A375 (cell line): Measurements from ENCODE around the gene AGRP. TPM values are rescaled to one million over a fixed set of nuclear protein-coding genes. Genes with fewer than 3 reads are reported as not detected.

Experiments used
- total RNA-seq: library from RNA; depleted of rRNA; stranded (reverse); fragments of >200 nt; shearing (Covaris generic); gene quantifications from 2 replicates; pipeline ENCODE4 v1.2.3, GENCODE V29; 2014; rRNA removed

Gene AGRP, protein sequence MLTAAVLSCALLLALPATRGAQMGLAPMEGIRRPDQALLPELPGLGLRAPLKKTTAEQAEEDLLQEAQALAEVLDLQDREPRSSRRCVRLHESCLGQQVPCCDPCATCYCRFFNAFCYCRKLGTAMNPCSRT
- total RNA-seq: not detected in 2 replicates

DNA sequence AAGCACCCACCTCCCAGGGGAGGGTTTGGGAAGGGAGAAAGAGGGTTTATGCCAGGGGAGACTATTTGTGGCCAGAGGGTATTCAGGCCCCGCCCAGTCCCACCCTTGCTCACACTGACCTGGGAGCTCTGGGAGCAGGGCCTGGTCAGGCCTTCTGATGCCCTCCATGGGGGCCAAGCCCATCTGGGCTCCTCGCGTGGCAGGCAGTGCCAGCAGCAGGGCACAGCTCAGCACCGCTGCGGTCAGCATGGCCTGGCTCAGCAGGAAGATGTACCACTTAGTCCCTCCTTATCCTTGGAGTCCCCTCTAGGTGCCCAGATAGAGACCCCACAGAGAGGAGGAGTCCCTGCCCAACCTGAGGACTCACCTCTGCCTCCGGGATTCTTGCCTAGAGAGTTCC is at the start of gene AGRP:
TSS of gene AGRP (minus strand) at position 398 of the 400 bp plus-strand sequence. CDS start at position 249, 149 bp downstream.

DNA sequence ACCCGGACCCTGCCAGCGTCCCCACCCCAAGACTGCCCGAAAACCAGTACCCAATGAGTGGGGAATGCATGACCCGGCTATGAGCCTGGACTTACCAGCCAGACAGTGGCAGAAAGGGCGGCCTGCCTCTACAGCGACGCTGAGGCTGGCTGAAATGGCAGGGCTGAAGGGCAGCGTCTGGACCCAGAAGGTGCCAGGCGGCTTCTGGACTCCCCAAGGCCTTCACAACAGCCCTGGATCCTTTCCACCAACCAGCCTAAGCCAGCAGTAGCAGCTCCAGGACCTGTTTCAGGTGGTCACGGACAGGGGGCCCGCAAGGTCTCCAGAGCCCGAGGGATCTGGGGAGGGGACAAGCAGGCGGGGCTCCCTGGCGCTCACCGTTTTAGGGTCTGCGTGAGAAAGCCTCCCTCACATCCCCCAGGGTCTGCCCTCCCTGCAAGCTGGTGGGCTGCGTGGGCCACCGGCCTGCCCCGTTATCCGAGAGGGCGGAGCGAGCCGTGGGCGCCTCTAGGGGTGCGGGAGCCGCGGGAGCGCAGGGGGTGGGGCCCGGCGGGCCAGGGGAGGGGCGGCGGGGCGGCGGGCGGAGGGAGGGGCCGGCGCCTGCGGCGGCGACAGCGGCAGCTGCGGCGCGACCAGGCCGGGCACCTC is 45.0 kb upstream of the AGRP start, which contains the start of gene RIPOR1:
TSS of gene RIPOR1 (plus strand) at position 608 of the 648 bp plus-strand sequence. CDS start 9,618 bp downstream, outside the sequence.

DNA sequence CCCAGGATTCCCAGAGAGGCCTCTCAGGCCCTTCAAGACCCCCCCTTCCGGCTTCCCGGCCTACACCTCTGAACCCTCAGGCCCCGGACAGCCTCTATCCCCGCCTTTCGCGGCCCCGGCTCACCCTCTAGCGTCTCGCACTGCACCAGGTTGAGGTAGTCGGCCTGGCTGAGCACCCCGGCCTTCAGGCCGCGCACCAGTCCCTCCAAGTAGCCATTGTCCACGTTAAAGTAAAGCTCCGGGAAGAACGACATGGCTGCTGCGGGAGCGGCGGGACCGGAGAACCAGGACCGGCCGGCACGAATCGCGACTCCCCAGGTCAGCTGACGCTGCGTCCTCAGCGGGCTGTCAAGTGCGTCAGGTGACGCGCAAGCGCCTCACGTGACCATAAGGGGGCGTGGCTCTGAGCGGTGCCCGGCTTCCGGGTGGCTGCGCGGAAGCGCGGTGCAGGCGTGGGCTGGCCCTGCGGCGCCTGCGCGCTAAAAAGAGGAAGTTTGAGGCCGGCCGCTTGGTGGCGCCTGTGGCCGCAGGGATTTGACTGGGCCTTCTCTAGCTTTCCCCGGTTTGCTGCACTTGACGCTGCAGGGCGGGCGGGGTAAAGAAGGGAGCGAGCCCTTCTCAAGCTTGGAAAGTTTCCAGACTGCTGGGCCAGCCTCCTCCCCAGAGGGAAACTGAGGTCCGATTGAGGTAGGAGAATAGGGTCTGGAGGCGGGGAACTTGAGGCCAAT is 2.4 kb downstream of the AGRP start, which contains the start of gene ATP6V0D1:
TSS of gene ATP6V0D1 (minus strand) at position 325 of the 728 bp plus-strand sequence. CDS start at position 254, 71 bp downstream.

Other genes starting within 250 kb of the AGRP start
- gene FHOD1, start 236.1 kb downstream of the AGRP start, total RNA-seq: 46.7 and 52.4 TPM in 2 replicates
- 2.5 and 2.9 TPM in 2 replicates for gene SLC9A5, start 234.6 kb downstream of the AGRP start, total RNA-seq
- 23.7 and 26.2 TPM in 2 replicates for gene PLEKHG4, start 204.0 kb downstream of the AGRP start, total RNA-seq
- not detected in 2 replicates for gene KCTD19, start 156.8 kb downstream of the AGRP start, total RNA-seq
- gene LRRC36, start 156.7 kb downstream of the AGRP start, total RNA-seq: not detected in 2 replicates
- 0.64 and 1.7 TPM in 2 replicates for gene TPPP3, start 90.0 kb downstream of the AGRP start, total RNA-seq
- gene ZDHHC1, start 67.1 kb downstream of the AGRP start, total RNA-seq: 1.4 TPM in 1 of 2 replicates, not detected in the other
- 1.1 TPM in 1 of 2 replicates, not detected in the other for gene HSD11B2, start 52.4 kb downstream of the AGRP start, total RNA-seq
- 42.6 and 43.2 TPM in 2 replicates for gene ATP6V0D1, start 2.4 kb downstream of the AGRP start, total RNA-seq
- 39.7 and 41.7 TPM in 2 replicates for gene RIPOR1, start 45.3 kb upstream of the AGRP start, total RNA-seq
- 30.0 and 33.4 TPM in 2 replicates for gene CTCF, start 79.0 kb upstream of the AGRP start, total RNA-seq
- gene CARMIL2, start 161.6 kb upstream of the AGRP start, total RNA-seq: 1.9 and 2.2 TPM in 2 replicates
- gene ACD, start 176.7 kb upstream of the AGRP start, total RNA-seq: 49.5 and 50.1 TPM in 2 replicates
- gene PARD6A, start 177.4 kb upstream of the AGRP start, total RNA-seq: 4.2 and 4.9 TPM in 2 replicates
- 58.8 and 71.0 TPM in 2 replicates for gene ENKD1, start 183.2 kb upstream of the AGRP start, total RNA-seq
- 9.2 and 11.4 TPM in 2 replicates for gene C16orf86, start 183.3 kb upstream of the AGRP start, total RNA-seq
- 19.6 and 19.7 TPM in 2 replicates for gene GFOD2, start 235.8 kb upstream of the AGRP start, total RNA-seq